Astrocyte of the spinal cord (primary cell): ENCODE measurements around the gene SLC5A2.
"Not testable (repeated sequence)": the region's sequence is repeated elsewhere in the genome, so short reads cannot be mapped to it uniquely, and the experiment has no call there.

Source experiments
- DNase-seq: peaks from one replicate; pipeline ENCODE4 v3.0.0; 2011; ENCODE audit warnings: low read depth, low spot score
- H3K4me3 ChIP-seq: 2 replicates; pipeline ENCODE4 v1.5.1; 2011; ENCODE audit warnings: low read depth, mild to moderate bottlenecking, low read length, moderate library complexity
- CTCF ChIP-seq: IDR thresholded peaks from 2 replicates; pipeline ENCODE4 v1.5.1; 2012; ENCODE audit warnings: low read depth, mild to moderate bottlenecking, low read length, inconsistent platforms
- in situ Hi-C: cut with HindIII; loops from 2 replicates; pipeline ENCODE4 v1.10.0; 2017; ENCODE audit warnings: low sequenced_read_pairs

Gene SLC5A2

GRCh38 chr16:31532120-31532519 lies 49.2 kb downstream of the SLC5A2 start:
- in situ Hi-C loops = no loop called here
- no peak for DNase-seq
- H3K4me3 ChIP-seq = no peak overlapping the region
- TF ChIP-seq CTCF = no peak

- H3K4me3 ChIP-seq = no peak overlapping the region
- no peak for DNase-seq
- in situ Hi-C loops = no loop called here
- TF ChIP-seq CTCF = no peak
Measured at GRCh38 chr16:31532896-31533295, 50.0 kb downstream of the SLC5A2 start.

GRCh38 chr16:31535737-31536136 lies 52.8 kb downstream of the SLC5A2 start:
- in situ Hi-C loops = no loop called here
- no peak overlapping the region for H3K4me3 ChIP-seq
- TF ChIP-seq CTCF = no peak
- no peak for DNase-seq

- in situ Hi-C loops = no loop called here
- no peak for TF ChIP-seq CTCF
- DNase-seq = no peak
- no peak overlapping the region for H3K4me3 ChIP-seq
Measured at GRCh38 chr16:31536804-31537361, 54.0 kb downstream of the SLC5A2 start.

- no peak for DNase-seq
- peak overlapping the region; percentile 22 for H3K4me3 ChIP-seq
- TF ChIP-seq CTCF = no peak
- in situ Hi-C loops = no loop called here
Measured at GRCh38 chr16:31537362-31538242, 54.7 kb downstream of the SLC5A2 start.

GRCh38 chr16:31538243-31538598 lies 55.3 kb downstream of the SLC5A2 start:
- H3K4me3 ChIP-seq, in situ Hi-C loops, DNase-seq: not testable (repeated sequence)

- in situ Hi-C loops, H3K4me3 ChIP-seq, DNase-seq: not testable (repeated sequence)
Measured at GRCh38 chr16:31539762-31540161, 56.8 kb downstream of the SLC5A2 start.
